ENCODE data around the gene HOXB1. TPM values are rescaled to one million over a fixed set of nuclear protein-coding genes. Genes with fewer than 3 reads are reported as not detected.
A peak's percentile ranks its signal among the peaks of the same experiment; 100 is the strongest.

The HOXB1 gene
- total RNA-seq, 1 donor from 2014 or later: not detected

DNA sequence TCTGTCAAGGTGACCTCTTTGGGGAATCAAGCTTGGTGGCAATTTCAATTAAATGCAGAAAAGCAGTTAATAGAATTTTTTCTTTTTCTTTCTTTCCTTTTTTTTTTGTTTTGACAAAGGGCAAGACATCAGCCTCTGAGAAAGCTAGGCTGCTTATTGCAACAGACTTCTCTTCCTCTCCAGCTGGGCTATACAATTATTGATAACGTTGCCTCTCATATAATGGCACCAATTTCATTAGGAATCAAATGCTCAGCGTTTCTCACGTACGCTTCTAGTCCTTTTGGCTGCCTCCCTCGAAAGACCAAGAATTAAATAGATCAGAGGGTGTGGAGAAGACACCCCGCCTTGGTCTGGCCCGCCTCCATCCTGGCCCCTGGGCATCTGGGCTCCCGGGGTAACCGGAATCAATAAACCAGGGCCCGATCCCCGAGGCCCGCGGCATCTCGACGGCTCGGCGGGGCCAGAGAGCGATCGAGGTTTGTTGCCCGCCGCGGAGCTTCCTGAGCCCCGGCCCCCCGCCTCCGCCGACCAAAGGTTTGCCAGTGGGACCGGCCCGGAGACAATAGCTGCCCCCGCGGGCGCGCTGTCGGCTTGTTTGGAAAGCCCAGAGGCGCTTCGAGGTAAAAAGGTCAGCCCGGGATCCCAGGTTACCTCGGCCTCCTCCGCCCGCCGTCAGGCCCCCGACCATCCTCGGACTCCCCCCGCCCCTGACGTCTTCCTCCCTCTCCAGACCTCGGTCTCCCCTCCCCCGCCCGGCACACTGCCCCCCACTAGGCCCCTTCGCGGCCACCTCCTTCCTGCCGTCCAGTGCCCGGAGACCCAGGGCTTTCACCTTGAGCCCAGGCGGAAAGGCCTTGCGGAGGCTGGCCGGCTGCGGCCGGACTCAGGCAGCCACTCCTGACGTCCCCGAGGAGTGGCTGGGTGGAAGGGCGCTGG is 3.9 kb downstream of the HOXB1 start:
- Histone ChIP-seq H3K36me3 (ENCODE audit: control insufficient read depth, insufficient read depth, low read length) (no peaks in the 10 kb centered on the region), H3K4me3 (ENCODE audit: low read depth, low read length) (no peak overlapping the region), H3K27me3 (ENCODE audit: control insufficient read depth, insufficient read depth, low read length) (peaks cover 55% of the 10 kb centered on the region)
- TF ChIP-seq, protein P1, sequence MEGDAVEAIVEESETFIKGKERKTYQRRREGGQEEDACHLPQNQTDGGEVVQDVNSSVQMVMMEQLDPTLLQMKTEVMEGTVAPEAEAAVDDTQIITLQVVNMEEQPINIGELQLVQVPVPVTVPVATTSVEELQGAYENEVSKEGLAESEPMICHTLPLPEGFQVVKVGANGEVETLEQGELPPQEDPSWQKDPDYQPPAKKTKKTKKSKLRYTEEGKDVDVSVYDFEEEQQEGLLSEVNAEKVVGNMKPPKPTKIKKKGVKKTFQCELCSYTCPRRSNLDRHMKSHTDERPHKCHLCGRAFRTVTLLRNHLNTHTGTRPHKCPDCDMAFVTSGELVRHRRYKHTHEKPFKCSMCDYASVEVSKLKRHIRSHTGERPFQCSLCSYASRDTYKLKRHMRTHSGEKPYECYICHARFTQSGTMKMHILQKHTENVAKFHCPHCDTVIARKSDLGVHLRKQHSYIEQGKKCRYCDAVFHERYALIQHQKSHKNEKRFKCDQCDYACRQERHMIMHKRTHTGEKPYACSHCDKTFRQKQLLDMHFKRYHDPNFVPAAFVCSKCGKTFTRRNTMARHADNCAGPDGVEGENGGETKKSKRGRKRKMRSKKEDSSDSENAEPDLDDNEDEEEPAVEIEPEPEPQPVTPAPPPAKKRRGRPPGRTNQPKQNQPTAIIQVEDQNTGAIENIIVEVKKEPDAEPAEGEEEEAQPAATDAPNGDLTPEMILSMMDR (IDR thresholded peaks at IDR 0.05; ENCODE audit: insufficient read depth, low read length, severe bottlenecking): no peak
- DNase-seq (ENCODE audit: low read depth) (no peak), FAIRE-seq (no peak)

DNA sequence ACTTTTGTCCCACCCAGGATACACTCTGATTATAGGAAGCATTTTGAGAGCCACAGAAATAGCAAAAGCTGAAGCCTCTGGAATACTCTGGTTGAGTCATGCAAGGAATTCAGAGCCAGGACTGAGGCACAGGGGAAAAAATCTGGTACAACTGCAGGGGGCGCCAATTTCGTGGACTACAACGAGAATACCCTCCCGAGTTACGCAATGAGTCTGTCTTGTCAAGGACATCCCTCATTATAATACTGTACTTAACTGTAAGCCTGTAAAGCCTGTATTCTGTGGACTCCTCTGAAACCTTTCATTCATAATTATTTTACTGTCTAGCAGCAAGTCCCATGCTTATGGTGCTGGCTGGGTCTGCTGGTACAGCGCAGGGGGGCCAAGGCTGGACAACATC is 7.8 kb downstream of the HOXB1 start:
- no peak for DNase-seq (ENCODE audit: low read depth)
- TF ChIP-seq, protein P1 (IDR thresholded peaks at IDR 0.05; ENCODE audit: insufficient read depth, low read length, severe bottlenecking): peak; percentile 3
- Histone ChIP-seq H3K27me3 (ENCODE audit: control insufficient read depth, insufficient read depth, low read length) (peaks cover 33% of the 10 kb centered on the region), H3K36me3 (ENCODE audit: control insufficient read depth, insufficient read depth, low read length) (no peaks in the 10 kb centered on the region), H3K4me3 (ENCODE audit: low read depth, low read length) (no peak overlapping the region)
- FAIRE-seq: no peak

DNA sequence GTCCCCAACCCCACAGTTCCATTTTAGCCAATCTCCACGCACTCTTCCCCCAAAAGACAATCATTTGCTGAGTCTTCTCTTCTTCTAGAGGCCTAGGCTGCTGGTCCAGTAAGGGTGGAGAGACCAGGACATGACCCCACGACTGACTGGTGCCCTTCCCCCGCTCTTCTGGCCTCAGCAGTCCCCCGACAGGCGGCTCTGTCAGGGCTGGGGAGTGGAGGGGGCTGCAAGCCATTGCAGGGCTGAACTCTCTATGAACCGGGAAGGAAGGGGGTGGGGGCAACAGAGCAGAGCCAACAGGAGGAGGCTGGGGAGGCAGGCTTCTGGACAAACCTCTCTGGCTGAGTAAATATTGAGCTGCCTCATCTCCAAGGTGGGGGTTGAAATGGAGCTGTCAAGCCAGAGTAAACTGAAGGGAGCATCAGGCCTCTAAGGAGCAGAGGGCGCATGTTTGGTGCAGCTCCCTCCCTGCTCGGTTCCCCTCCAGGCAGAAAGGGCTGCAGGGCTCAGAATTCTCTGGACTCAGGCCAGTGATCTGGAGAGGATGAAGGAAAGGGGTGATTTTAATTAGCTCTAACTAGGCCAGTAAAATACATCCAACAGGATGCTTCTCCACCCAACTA is 8.7 kb downstream of the HOXB1 start:
- FAIRE-seq: no peak
- TF ChIP-seq, protein P1 (IDR thresholded peaks at IDR 0.05; ENCODE audit: insufficient read depth, low read length, severe bottlenecking): no peak
- no peaks in the 10 kb centered on the region for H3K36me3 ChIP-seq (ENCODE audit: control insufficient read depth, insufficient read depth, low read length)
- H3K4me3 ChIP-seq (ENCODE audit: low read depth, low read length): no peak overlapping the region
- no peak for DNase-seq (ENCODE audit: low read depth)
- H3K27me3 ChIP-seq (ENCODE audit: control insufficient read depth, insufficient read depth, low read length): peaks cover 29% of the 10 kb centered on the region

DNA sequence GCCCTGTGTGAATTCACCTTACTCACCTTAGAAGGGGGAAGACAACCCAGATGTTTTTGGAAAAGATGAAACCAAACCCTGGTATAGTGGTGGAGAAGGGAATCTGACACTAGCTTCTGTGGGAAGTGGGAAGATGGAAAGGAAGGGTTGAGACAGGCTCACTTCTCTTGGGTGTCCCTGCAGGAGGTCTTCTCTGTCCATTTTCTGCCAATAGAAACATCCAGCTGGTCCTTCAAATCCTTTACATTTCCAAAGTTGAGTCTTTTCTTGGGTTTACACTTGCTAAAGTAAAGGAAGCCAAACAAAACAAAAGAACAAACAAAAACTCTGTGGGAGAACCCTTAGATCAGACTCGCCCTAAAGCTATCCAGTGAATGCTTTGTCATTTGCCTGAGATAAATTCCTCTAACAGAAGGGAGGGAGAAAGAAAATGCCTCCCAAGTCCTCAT is 10.2 kb downstream of the HOXB1 start:
- Histone ChIP-seq H3K4me3 (ENCODE audit: low read depth, low read length) (no peak overlapping the region), H3K27me3 (ENCODE audit: control insufficient read depth, insufficient read depth, low read length) (peaks cover 19% of the 10 kb centered on the region), H3K36me3 (ENCODE audit: control insufficient read depth, insufficient read depth, low read length) (no peaks in the 10 kb centered on the region)
- DNase-seq (ENCODE audit: low read depth) (no peak), FAIRE-seq (no peak)
- TF ChIP-seq, protein P1 (IDR thresholded peaks at IDR 0.05; ENCODE audit: insufficient read depth, low read length, severe bottlenecking): no peak

DNA sequence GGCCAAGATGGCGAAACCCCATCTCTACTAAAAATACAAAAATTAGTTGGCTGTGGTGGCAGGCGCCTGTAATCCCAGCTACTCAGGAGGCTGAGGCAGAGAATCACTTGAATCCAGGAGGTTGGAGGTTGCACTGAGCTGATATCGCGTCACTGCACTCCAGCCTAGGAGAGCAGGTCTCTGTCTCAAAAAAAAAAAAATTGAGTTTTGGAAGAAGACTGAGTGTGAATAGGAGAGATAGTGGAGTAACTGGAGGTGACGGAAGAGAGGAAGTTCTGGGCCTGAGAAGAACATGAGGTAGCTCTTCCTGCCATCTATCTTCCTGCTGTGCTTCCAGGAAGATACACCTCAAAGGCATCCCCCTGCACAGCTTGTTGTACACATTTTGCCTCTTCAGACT is 11.4 kb downstream of the HOXB1 start:
- Histone ChIP-seq H3K36me3 (ENCODE audit: control insufficient read depth, insufficient read depth, low read length) (no peaks in the 10 kb centered on the region), H3K27me3 (ENCODE audit: control insufficient read depth, insufficient read depth, low read length) (peaks cover 24% of the 10 kb centered on the region), H3K4me3 (ENCODE audit: low read depth, low read length) (no peak overlapping the region)
- DNase-seq (ENCODE audit: low read depth) (no peak), FAIRE-seq (no peak)
- TF ChIP-seq, protein P1 (IDR thresholded peaks at IDR 0.05; ENCODE audit: insufficient read depth, low read length, severe bottlenecking): no peak
